NOMO-1 treated with DMSO at 0.1 percent for 48 hours (cell line): ENCODE measurements around the gene NBAS.
"Not testable (repeated sequence)": the region's sequence is repeated elsewhere in the genome, so short reads cannot be mapped to it uniquely, and the experiment has no call there.

ENCODE experiments used
- DNase-seq: peaks from one replicate; lab custom pipeline; 2025; ENCODE audit not compliant: unreplicated experiment; lab: John Stamatoyannopoulos, UW

The NBAS gene

DNA sequence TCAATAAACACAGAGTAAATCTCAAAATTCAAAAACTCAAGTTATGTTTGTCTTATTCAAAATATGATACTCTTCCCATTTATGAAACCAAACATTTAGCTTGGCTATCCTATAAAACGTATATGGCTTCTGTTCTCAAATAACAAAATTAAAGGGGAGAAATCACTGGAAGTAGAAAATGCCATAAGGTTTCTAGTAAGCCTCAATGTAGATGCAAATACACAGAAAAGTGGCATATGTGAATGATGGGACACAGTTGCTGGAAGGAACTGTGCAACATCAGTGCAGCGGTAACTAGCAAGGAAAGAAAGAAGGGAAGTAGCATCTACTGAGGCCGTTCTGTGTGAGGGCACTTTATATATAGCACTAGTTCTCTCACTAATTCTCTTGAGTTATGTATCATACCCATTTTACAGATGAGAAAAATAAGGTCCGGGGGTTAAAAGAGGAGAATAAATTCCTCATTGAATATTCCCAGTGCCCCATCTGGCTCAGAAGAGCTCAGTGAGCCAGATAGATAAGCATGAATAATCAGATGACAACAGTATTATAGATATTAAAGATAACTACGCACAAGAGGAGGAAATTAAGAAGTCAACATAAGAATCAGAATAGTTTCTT is 27.2 kb downstream of the NBAS start:
- no peak for DNase-seq

DNA sequence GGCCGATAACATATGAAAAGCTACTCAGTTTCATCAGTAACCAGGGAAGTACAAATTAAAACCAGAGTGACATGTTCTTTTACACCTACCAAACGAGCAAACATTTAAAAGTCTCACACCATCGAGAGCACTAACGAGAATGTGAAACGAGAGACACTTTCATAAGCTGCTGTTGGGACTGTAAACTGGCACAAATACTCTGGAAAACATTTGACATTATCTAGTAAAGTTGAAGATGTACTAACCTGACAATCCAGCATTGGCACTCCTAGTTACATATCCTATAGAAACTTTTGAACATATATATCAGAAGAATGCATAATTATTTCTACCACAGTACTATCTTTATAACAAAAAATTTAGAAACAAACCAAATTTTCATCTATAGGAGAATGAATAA is 28.1 kb downstream of the NBAS start:
- no peak for DNase-seq

DNA sequence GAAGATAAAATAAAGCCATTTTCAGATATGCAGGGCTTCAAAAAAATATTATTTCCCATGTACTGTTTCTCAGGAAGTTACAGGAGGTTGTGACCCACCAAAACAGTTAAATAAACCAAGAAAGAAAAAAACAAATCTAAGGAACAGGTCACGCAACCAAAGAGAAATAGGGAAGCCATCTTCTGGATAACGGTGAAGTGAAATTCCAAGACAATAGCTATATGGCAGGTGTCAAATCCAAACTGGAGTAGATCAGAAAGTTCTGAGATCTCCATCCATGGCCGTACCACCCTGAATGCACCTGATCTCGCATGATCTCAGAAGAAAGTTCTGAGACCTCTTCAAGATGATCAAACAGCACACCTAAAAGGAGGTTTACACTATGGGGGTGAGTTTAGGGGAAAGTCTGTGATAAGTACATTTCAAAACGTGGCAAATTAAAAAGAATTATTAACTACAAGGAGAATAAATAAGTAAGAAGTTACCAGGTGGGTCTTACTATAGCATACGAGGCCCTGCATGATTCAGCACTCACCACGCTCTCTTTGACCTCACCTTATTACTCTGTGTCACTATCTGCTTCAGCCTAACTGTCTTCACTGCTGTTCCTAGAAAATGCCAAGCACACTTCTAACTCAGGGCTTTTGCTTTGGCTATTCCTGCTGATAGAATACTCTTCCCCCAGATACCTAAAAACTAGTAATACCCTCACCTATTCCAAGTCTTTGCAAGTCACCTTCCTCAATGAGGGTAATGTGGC is 29.9 kb downstream of the NBAS start:
- DNase-seq, result no peak

DNA sequence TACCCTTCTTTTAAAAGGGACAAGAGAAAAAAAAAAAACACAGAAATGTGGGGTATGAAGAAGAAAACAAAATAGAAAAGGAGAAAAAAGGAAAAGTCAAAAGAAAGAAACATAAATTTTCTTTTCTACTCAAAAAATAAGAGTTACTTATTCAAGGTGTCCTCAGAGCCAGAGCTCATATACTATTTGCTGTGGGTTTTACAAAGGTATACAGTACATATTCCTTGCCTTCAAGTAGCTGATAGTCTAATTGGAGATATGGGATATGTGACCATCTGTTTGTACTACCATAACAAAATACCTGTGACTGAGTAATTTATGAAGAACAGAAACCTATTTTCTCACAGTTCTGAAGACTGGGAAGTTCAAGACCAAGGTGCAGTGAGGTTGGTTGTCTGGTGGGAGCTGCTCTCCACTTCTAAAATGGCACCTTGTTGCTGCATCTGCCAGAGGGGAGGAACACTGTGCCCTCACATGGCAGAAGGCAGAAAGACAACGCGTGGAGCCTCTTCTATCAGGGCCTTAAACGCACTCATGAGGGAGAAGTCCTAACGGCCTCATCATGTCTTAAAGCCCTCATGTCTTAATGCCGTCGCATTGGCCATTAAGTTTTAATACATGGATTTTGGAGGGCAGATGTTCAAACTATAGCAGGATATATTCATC is 33.9 kb downstream of the NBAS start:
- DNase-seq, result no peak

DNA sequence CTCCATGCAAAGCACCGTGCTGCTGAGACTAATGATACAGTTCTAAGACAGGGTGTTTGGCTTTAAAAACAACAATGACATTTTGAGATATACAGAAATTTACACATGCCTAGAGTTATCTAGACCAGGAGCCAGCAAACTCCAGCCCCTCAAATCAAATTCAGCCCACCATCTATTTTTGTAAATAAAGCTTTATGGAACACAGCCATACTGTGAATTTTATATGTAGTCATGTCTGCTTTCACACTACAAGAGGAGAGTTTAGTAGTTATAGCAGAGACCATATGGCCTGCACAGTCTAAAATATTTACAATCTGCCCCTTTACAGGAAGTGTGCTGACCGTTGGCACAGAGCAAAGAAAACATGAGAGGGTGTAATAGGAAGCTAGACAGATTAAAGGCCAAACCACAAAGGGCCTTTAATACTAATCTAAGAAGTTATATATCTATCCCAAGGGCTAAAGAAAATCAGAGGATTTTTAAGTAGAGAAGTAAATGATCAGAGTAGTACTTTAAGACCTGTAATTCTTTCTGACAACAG is 39.4 kb downstream of the NBAS start:
- DNase-seq, result no peak

DNA sequence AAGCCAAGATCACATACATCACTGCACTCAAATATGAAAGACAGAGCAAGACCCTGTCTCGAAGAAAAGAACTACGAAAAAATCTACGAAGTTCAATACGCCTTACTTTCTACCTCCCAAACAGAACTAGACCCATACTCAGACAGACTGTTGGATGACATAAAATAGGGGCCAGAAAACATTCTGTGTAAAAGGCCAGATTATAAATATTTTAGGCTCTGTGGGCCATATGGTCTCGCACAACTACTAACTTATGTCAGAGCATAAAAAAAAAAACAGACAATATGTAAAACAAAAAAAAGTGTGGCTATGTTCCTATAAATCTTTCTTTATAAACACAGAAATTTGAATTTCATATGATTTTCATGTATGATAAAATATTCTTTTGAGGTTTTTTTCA is 40.8 kb downstream of the NBAS start:
- no peak for DNase-seq

DNA sequence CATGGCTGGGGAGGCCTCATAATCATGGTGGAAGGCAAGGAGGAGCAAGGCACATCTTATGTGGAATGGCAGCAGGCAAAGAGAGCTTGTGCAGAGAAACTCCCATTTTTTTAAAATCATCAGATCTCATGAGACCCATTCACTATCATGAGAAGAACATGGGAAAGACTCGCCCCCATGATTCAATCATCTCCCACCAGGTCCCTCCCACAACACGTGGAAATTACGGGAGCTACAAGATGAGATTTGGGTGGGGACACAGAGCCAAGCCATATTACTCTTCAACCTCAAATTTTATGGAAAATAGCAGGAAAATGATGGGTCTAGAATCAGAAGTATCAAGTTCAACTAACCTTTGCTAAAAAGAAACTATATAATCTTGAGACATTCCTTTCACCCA is 42.4 kb downstream of the NBAS start:
- DNase-seq, result not testable (repeated sequence)

DNA sequence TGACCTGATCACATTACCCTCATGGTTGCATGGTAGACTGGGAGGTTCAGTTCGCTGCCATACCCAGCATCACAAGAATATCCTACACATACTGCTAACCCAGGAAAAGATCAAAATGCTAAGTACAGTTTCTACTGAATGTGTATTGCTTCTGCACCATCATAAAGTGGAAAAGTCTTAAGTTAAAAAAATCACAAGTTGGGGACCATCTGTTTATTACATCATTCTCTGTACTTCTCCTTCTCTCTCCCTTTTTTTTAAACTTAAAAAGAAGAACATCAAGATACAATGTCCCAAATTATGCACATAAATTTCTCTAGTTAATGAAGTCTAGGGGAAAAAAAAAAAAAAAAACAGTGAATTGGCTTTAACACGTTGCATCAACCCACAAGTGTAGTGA is 43.3 kb downstream of the NBAS start:
- DNase-seq, result no peak

DNA sequence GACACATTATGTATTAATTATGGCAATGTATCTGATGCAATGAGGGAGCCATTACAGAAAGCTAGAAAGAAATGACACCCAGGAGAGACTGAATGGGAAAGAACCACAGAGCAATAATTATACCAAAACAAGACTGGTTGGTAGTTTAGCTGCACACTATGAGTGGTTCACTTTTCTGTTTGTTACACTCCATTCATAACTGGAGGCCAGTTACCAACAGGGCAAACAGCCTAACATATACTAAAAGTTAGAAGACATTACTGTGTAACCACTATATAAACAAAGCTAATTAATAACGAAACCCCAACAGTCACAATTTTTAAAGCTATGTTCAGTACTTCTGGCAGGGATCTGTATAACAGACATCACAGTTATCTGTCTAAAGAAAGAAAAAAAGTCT is 49.4 kb downstream of the NBAS start:
- no peak for DNase-seq

DNA sequence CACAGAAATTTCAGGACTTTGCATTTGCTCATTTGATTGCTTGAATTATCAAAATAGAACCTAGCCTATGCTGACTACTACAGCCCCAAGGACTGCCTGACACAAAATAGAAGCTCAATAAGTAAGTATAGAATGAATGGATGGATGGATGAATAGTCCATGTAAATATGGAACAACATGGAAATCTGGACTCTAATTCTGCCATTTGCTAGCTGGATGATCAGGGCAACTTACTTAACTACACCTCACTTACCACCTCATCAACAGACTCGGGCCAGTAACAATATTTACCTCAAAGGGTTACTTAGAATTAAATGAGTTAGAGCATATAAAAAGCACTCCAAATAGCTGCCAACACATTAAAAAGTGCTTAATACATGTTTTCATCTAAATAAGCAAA is 50.6 kb downstream of the NBAS start:
- no peak for DNase-seq

DNA sequence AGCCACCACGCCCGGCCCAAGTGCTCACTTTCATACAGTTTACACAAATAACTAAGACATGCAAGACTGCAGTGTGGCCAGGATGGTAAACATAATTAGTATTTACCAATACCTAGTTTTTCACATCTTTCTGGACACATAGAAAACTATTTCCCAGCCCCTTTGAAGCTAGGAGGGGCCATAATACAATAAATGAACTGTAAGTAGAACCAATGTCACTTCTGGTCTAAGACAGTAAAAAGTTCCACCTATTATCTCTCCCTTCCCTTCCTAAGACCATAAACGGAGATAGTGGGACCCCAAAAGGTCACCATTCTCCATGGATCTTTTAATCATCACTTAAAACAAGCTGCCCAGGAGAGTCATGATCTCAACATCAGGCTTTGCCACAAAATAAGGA is 51.0 kb downstream of the NBAS start:
- no peak for DNase-seq

DNA sequence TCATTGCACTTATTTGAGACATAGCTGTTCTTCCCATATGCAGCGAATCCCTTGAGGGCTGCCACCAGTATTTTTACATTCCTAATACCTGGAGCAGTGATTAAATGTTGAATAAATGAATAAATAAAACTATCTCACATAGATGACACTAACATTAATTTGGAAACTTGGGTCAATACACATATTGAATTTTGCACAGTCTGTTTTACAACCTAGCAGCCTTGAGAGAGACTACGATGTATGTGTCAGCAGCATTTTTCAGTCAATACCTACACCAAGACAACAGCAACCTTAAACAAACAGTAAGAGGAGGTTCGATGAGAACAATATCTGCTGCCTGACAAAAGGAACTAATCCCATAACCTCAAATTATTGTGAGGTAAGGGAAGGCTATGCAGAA is 53.4 kb downstream of the NBAS start:
- DNase-seq, result no peak

DNA sequence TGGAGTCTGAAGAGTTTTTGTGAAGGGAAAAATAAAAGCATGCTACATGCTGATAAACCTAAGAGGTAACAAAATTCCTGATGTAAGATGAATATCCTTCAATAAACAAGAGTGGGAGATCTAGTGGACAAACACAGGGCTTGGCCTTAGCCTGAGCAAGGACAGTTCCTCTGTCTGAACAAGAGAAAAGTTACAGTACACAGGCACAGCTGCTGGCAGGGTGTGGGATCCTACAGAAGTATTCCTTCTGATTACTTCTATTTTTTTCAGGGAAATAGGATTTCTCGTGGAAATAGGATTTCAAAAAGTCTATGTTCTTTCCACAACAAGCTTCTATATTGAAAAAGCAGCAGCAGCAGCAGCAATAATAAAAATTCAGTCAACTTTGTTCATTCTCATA is 54.1 kb downstream of the NBAS start:
- no peak for DNase-seq

DNA sequence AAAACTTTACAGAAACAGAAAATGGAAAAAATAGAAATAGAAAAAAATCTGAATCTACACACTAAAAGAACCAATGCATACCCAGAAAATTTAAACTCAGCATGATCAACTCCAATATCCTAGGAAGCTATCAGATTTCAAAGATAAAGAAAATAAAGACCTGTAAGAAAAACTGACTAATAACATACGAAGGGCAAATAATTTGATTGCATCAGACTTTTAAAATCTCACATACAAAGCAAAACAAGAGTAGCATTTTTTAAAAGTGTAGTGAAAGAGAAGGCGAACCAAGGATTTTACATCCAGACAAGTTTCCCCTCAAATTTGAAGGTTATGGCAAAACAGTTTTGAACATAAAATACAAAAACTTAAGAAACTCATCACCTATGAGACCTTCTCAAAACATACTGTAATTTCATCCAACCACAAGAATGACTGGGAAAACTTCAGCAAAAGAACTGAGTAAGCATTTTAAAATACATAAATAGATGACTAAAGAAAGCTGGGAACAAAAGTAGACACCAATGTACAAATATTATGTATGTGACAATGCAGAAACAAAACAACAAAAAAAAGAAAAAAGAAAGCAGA is 54.8 kb downstream of the NBAS start:
- DNase-seq, result no peak

DNA sequence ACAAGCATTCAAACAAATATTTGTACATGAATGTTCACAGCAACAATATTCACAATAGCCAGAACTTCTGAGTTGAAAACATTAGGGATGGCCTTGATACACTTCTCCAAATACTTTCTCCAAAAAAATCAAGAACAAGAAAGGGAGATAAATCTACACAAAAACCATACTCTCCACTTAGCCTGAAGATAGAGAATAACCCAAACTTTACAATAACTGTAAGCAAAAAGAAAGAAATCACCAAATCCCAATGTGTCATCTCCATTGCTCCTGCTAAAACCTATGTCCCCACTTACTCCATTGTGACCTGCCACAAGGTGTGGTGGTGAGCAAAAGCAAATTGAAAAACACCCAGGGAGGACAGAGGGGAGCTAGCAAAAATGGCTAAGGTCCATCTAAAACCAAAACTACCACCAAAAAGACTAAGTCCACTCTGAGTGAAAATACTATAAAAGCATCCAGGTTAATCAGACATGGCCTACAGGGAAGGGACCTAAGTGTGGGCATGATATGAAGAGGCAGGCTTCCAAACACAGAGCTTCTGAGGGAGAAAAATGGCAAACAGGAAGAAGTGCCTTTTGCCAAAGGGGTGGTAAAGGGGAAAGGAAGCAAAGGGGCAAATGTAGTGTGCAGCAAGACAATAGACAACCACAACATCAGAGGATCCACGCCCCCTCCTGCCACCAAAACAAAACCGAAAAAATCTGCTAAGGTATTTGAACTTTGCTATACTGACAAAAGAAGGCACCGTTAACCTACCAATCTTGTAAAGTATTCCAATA is 56.1 kb downstream of the NBAS start:
- DNase-seq, result no peak

DNA sequence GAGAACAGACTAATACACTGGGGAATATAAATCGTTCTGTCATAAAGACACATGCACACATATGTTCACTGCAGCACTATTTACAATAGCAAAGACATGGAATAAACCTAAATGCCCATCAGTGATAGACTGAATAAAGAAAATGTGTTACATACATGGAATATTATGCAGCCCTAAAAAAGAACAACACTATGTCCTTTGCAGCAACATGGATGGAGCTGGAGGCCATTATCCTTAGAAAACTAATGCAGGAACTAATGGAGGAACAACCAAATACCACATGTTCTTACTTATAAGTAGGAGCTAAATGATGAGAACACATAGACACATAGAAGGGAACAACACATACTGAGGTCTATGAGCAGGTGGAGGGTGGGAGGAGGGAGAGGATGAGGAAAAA is 61.9 kb downstream of the NBAS start:
- not testable (repeated sequence) for DNase-seq

DNA sequence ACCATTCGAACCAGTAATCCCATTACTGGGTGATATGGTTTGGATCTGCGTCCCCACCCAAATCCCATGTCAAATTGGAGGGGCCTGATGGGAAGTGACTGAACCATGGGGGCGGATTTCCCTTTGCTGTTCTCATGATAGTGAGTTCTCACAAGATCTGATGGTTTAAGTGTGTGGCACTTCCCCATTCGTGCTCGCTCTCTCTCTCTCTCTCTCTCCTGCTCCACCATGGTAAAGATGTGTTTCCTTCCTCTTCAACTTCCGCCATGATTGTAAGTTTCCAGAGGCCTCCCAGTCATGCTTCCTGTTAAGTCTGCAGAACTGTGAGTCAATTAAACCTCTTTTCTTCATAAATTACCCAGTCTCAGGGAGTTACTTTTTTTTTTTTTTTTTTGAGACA is 62.6 kb downstream of the NBAS start:
- DNase-seq, result no peak

DNA sequence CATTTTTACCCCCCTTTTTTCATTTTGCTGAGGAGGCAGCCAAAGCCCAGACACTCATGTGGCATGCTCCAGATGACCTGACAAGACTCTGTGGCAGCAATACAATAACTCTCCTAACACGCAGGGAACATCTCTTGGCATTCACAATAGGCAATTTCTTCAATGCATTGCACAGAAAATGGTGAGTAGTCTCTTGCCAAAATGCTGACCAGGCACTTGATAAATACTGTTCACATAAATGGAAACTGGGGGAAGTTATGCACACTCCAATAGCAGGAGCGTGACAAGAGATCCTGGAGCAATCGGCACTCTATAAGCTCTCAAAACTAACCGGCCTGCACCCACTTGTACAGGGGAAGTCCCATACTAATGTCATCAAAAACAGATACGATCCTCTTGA is 66.3 kb downstream of the NBAS start:
- no peak for DNase-seq

DNA sequence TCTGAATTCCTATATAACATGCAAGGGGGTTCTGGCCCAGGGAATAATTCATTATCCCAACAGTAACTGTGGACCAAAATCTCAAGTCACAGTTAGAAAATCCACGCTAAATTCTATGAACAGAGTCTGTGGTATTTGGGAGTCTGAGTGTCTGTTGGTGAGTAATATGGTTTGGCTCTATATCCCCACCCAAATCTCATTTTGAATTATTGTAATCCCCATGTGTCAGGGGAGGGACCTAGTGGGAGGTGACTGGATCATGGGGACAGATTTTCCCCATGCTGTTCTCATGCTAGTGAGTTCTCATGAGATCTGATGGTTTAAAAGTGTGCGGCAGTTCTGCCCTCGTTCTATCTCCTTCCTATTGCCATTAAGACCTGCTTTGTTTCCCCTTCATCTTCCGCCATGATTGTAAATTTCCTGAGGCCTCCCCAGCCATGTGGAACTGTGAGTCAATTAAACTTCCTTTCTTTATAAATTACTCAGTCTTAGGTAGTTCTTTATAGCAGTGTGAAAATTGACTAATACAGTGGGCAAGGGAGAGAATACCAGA is 68.3 kb downstream of the NBAS start:
- DNase-seq, result no peak

DNA sequence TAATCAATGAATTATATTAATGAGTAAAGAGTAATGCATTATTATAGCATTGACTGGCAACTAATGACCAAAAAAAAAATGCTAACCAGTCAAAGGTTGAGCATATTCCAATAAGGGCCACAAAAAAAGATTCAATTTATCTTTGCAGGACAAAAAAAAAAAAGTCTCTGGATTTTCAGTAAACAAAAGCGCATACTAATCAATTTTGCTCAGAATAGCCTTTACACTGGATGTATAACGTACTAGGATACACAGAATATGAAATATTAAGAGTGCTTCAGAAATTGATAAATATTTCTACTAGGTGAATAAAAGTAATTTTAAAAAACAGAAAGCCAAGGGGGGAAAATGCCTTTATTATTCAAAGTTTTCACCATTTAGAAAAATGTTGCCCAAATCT is 74.4 kb downstream of the NBAS start:
- no peak for DNase-seq

DNA sequence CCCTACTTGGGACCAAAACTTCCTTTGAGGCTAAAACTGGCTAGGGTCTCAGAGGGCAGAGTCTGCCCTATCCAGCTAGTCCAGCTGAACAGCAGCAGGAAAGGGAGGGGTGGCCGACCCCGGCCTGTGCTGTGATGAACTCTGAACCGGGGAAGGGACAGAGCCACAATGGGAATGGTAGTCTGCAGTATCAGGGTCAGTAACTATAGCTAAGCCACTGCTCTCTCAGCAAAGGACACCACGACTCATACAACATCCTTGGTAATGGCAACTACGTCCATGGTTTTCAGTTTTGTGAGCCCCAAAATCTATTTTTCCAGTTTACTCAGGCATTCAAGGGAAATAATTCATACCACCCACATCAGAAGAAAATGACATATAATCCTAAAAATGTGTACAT is 75.2 kb downstream of the NBAS start:
- DNase-seq, result no peak
